ENCODE measurements around the gene EIF4E3. TPM values are rescaled to one million over a fixed set of nuclear protein-coding genes. Genes with fewer than 3 reads are reported as not detected.

The EIF4E3 gene
- 0.47 and 0.67 TPM in 2 replicates for polyA plus RNA-seq (2012; rRNA removed)
- polyA plus RNA-seq (2012; cell fraction: cytosol; rRNA removed), result 1.3 and 2.1 TPM in 2 replicates
- 0.13 and 0.51 TPM in 2 replicates for polyA plus RNA-seq (2012; cell fraction: nucleus; rRNA removed)

DNA sequence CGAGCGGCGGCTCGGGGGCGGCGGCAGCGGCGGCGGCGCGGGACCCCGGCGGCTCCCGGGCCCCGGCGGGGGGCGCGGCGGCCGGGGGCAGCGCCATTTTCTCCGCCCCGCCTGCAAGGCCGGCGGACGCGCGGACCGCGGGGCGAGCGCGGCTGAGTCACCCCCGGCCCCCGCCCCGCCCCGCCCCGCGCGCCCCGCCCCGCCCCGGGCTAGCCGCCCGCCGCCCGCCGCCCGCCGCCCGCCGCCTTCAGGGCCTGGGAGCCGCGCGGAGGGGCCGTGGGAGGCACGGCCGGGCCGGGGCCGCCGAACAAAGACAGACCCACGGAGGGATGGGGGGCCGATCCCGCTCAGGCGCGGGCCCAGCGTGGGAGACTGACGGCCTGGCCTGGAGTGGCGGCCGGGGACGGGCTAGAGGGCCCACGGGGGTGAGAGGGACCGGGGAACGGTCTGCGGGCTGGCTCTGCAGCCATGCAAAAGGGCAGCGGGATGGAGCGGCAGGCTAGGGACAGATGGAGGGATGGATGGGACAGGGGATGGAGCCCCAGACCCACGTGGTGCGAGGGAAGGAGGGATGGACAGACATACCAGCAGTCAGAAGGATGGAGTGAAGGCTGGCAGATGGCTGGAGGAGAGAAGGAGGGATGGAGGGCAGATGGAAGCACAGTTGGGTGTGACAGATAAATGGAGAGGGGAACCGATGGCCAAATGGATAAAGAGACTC, at the start of gene EIF4E3:
EIF4E3 (minus strand) TSS at position 132 of the 721 bp plus-strand sequence; CDS start at position 97, 35 bp downstream.
- H3K4me2 ChIP-seq, result peak within 1 kb of the TSS; percentile 86
- peak within 1 kb of the TSS in 1 of 2 experiments; percentile 66; a peak in 1 of 4 replicates for H3K27ac ChIP-seq (ENCODE audit: low read depth in 2 of 2, low read length in 1 of 2)
- peaks cover 8% of the 10 kb centered on the region for H3K27me3 ChIP-seq (ENCODE audit: insufficient read depth)
- ChIA-PET POLR2A (no interaction called here), CTCF (interaction anchor here (1.7 to 3.7 kb wide), 4 partner anchors 14 to 150 kb away, joined by 4 to 23 read pairs (median 4); no protein-coding TSS in a partner anchor)
- DNase-seq, result peak; percentile 93
- H3K9ac ChIP-seq, result peak within 1 kb of the TSS; percentile 60; the same call in 1 of the 2 replicates
- no peaks in the 10 kb centered on the region for H3K79me2 ChIP-seq (ENCODE audit: insufficient read depth)
- H3K9me2 ChIP-seq, result no peaks in the 10 kb centered on the region
- no peaks in the 10 kb centered on the region for H3K9me3 ChIP-seq
- H3K4me3 ChIP-seq (ENCODE audit: low read depth in 2 of 2, low read length in 1 of 2), result peak within 1 kb of the TSS; percentile 70 to 77
- no peaks in the 10 kb centered on the region for H4K20me1 ChIP-seq (ENCODE audit: insufficient read depth)
- 18% methylated on average over 18 of the region's 80 CpGs for WGBS (ENCODE audit: low lambda C conversion rate)
- peak within 1 kb of the TSS; percentile 85 for H2AFZ ChIP-seq (ENCODE audit: low read depth)
- no peak for TF ChIP-seq FOXM1 (IDR thresholded peaks at IDR 0.05; ENCODE audit: low read depth)
- TF ChIP-seq REST (IDR thresholded peaks at IDR 0.05; ENCODE audit: low read depth, low read length), result no peak
- TF ChIP-seq, protein P1, sequence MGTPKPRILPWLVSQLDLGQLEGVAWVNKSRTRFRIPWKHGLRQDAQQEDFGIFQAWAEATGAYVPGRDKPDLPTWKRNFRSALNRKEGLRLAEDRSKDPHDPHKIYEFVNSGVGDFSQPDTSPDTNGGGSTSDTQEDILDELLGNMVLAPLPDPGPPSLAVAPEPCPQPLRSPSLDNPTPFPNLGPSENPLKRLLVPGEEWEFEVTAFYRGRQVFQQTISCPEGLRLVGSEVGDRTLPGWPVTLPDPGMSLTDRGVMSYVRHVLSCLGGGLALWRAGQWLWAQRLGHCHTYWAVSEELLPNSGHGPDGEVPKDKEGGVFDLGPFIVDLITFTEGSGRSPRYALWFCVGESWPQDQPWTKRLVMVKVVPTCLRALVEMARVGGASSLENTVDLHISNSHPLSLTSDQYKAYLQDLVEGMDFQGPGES (IDR thresholded peaks at IDR 0.05; ENCODE audit: low read depth, low read length), result no peak
- TF ChIP-seq MXI1 (IDR thresholded peaks at IDR 0.05; ENCODE audit: low read depth, low read length), result peak; percentile 68; the same call in 1 of the 2 replicates
- peaks cover 5% of the 10 kb centered on the region for H3F3A ChIP-seq (replicated peaks; ENCODE audit: insufficient read depth)
- peaks cover 0 to 24% of the 10 kb centered on the region in 2 experiments; a peak in 1 of 4 replicates for H3K4me1 ChIP-seq (ENCODE audit: control insufficient read depth in 1 of 2, insufficient read depth in 2 of 2, low read depth in 1 of 2, low read length in 1 of 2)
- no peaks in the 10 kb centered on the region for H3K36me3 ChIP-seq (replicated peaks in 1 of 2; ENCODE audit: control insufficient read depth in 1 of 2, insufficient read depth in 2 of 2, low read length in 1 of 2)

DNA sequence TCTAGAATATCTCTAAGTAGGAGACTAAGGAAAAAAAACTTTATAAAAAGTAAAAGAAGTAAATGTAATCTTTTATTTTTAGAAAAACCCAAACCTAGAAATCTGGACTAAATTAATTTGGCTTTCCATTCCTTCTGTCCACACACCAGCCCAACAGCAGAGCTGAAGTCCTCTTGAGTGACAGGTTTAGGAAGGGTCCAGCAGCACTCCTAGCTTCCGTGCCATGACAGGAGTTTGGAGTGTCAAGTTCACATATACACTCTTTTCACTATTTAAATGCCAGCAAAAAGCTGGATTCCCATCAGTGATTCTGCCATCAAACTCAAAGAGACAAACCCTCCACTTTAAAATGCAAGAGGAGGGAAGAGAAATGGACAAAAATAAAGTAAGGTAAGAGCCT, 46.7 kb upstream of the EIF4E3 start:
- no peaks in the 10 kb centered on the region for H3F3A ChIP-seq (replicated peaks; ENCODE audit: insufficient read depth)
- no peaks in the 10 kb centered on the region for H3K9me3 ChIP-seq
- POLR2A ChIA-PET, result no interaction called here
- TF ChIP-seq RXRA (IDR thresholded peaks at IDR 0.05; ENCODE audit: borderline replicate concordance, low read depth) (no peak), FOXM1 (IDR thresholded peaks at IDR 0.05; ENCODE audit: low read depth) (no peak), CHD2 (IDR thresholded peaks at IDR 0.05; ENCODE audit: low read length, partially characterized antibody) (no peak)
- TF ChIP-seq, protein P2, sequence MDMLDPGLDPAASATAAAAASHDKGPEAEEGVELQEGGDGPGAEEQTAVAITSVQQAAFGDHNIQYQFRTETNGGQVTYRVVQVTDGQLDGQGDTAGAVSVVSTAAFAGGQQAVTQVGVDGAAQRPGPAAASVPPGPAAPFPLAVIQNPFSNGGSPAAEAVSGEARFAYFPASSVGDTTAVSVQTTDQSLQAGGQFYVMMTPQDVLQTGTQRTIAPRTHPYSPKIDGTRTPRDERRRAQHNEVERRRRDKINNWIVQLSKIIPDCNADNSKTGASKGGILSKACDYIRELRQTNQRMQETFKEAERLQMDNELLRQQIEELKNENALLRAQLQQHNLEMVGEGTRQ (IDR thresholded peaks at IDR 0.05; ENCODE audit: borderline replicate concordance, low read depth, low read length), result no peak
- no peaks in the 10 kb centered on the region for H3K79me2 ChIP-seq (ENCODE audit: insufficient read depth)
- H3K4me1 ChIP-seq (ENCODE audit: control insufficient read depth in 1 of 2, insufficient read depth in 2 of 2, low read depth in 1 of 2, low read length in 1 of 2), result no peaks in the 10 kb centered on the region
- H3K4me3 ChIP-seq (ENCODE audit: low read depth in 2 of 2, low read length in 1 of 2), result no peak overlapping the region
- no peaks in the 10 kb centered on the region for H4K20me1 ChIP-seq (ENCODE audit: insufficient read depth)
- DNase-seq, result no peak
- no peaks in the 10 kb centered on the region for H3K36me3 ChIP-seq (replicated peaks in 1 of 2; ENCODE audit: control insufficient read depth in 1 of 2, insufficient read depth in 2 of 2, low read length in 1 of 2)
- WGBS (ENCODE audit: low lambda C conversion rate), result 53% methylated on average over 1 of the region's 1 CpG
- no peak overlapping the region for H2AFZ ChIP-seq (ENCODE audit: low read depth)
- no peak overlapping the region for H3K9ac ChIP-seq
- no peaks in the 10 kb centered on the region for H3K9me2 ChIP-seq
- no peaks in the 10 kb centered on the region for H3K27me3 ChIP-seq (ENCODE audit: insufficient read depth)
- no peak overlapping the region for H3K4me2 ChIP-seq
- CTCF ChIA-PET, result no interaction called here
- H3K27ac ChIP-seq (ENCODE audit: low read depth in 2 of 2, low read length in 1 of 2), result no peak overlapping the region

All from SK-N-SH (cell line).